Panc1 (cell line): ENCODE results near the gene HOXD3. TPM values are rescaled to one million over a fixed set of nuclear protein-coding genes. Genes with fewer than 3 reads are reported as not detected.

ENCODE experiments used
- ATAC-seq: fragments of 200-7000 bp; cut with Tn5 transposase; 2 replicates; pipeline ENCODE4 v1.9.1; 2020; ENCODE audit warnings: mild to moderate bottlenecking, moderate library complexity
- BruUV-seq: library from RNA; stranded (reverse); fragments of 400-500 nt; replicated peaks from 2 replicates; lab custom pipeline; 2021; lab: Mats Ljungman, UMichigan
- CTCF ChIA-PET: fragments of 300-600 bp; sonication (Branson Sonifier 250); formaldehyde crosslinking; loops from one replicate; lab custom pipeline; 2022; ENCODE audit warnings: antibody characterized with exemption; lab: Charles Lee
- POLR2A ChIA-PET: fragments of 300-600 bp; sonication (Branson Sonifier 250); formaldehyde crosslinking; loops from one replicate; lab custom pipeline; 2022; ENCODE audit warnings: antibody characterized with exemption; lab: Charles Lee
- DNase-seq: peaks from one replicate; pipeline ENCODE4 v3.0.0-alpha.2; 2010; ENCODE audit warnings: low read depth, low spot score
- H3K27ac ChIP-seq: 2 replicates; pipeline ENCODE4 v1.5.1; 2011; ENCODE audit warnings: mild to moderate bottlenecking, low read length, inconsistent platforms
- H3K27me3 ChIP-seq: fragments of 200-500 bp; sonication (Bioruptor generic); 2 replicates; pipeline ENCODE4 v1.6.0; 2014; ENCODE audit warnings: low read length, inconsistent platforms; ENCODE audit not compliant: control insufficient read depth, insufficient read depth
- H3K36me3 ChIP-seq: fragments of 200-500 bp; sonication (Bioruptor generic); 2 replicates; pipeline ENCODE4 v1.5.1; 2014; ENCODE audit warnings: inconsistent platforms, mild to moderate bottlenecking, low read length, moderate library complexity; ENCODE audit not compliant: control insufficient read depth, insufficient read depth
- H3K4me1 ChIP-seq: 2 replicates; pipeline ENCODE4 v1.5.1; 2011; ENCODE audit warnings: inconsistent platforms, mild to moderate bottlenecking, low read length, moderate library complexity; ENCODE audit not compliant: control insufficient read depth, insufficient read depth
- H3K4me3 ChIP-seq, 2 experiments: 2 replicates each; pipeline ENCODE4 v1.5.1; 2011 to 2012; ENCODE audit warnings: low read depth in 2 of 2, low read length in 2 of 2, mild to moderate bottlenecking in 2 of 2, inconsistent platforms in 1 of 2, moderate library complexity in 1 of 2
- H3K9me3 ChIP-seq: fragments of 200-500 bp; sonication (Bioruptor generic); 2 replicates; pipeline ENCODE4 v1.5.1; 2014; ENCODE audit warnings: low read depth, mild to moderate bottlenecking, inconsistent platforms, low read length, moderate library complexity; ENCODE audit not compliant: control insufficient read depth, insufficient read depth
- POLR2AphosphoS5 ChIP-seq: IDR thresholded peaks from 2 replicates; pipeline ENCODE4 v1.6.1; 2012; ENCODE audit warnings: mild to moderate bottlenecking, low read depth, low read length, moderate library complexity
- SIN3A ChIP-seq: IDR thresholded peaks from 2 replicates; pipeline ENCODE4 v1.6.1; 2012; ENCODE audit warnings: low read depth, mild to moderate bottlenecking, low read length, moderate library complexity, borderline replicate concordance; ENCODE audit not compliant: insufficient read depth
- TCF7L2 ChIP-seq: IDR thresholded peaks from 2 replicates; pipeline ENCODE4 v1.6.1; 2011; ENCODE audit warnings: mild to moderate bottlenecking, low read depth, low read length, inconsistent platforms
- in situ Hi-C: cut with HindIII; loops from 2 replicates; pipeline ENCODE4 v1.10.0; 2016; ENCODE audit warnings: low sequenced_read_pairs, low pct_unique_long_range_greater_than_20kb
- intact Hi-C: fragments of 100-400 bp; cut with micrococcal nuclease; formaldehyde crosslinking; loops from one replicate; pipeline ENCODE4 v1.10.0; 2022; ENCODE audit not compliant: unreplicated experiment
- total RNA-seq: library from RNA; stranded (reverse); gene quantifications from one replicate; pipeline ENCODE4 v1.2.1, GENCODE V29; 2021; ENCODE audit not compliant: unreplicated experiment
- TF ChIP-seq, protein P1 (sequence below): fragments of 450-650 bp; IDR thresholded peaks from 2 replicates; pipeline ENCODE4 v1.5.1; 2017; ENCODE audit warnings: mild to moderate bottlenecking
- TF ChIP-seq, protein P2 (sequence below), 2 experiments: IDR thresholded peaks; 2 replicates each; pipeline ENCODE4 v1.6.1; 2011 to 2012; ENCODE audit warnings: low read depth in 2 of 2, control low read depth in 1 of 2, low read length in 1 of 2, mild to moderate bottlenecking in 1 of 2, moderate library complexity in 1 of 2; ENCODE audit not compliant: insufficient read depth in 1 of 2

HOXD3 gene
- total RNA-seq, 1 experiment from 2014 or later = 1.8 TPM

DNA sequence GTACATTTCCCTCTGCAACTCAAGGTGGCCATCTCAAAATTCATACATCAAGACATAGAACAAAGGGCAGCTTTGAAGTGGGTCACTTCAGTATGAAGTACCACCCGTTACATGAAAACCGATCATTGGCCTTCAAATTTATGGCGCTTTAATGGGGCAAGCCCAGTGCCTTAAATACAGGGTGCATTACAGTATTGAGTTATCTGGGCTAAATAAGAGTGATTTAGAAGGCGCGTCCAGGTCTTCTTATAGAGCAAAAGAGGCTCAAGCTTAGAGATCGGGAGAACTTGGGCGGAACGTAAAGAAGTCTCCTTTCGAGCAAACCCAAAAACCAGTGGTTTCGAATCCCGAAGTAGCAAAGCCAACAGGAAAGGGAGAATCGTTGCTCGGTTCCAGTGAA, 7.1 kb downstream of the HOXD3 start:
- Histone ChIP-seq H3K36me3 (no peaks in the 10 kb centered on the region), H3K27ac (no peak overlapping the region), H3K4me1 (no peaks in the 10 kb centered on the region), H3K27me3 (no peaks in the 10 kb centered on the region), H3K4me3 (no peak overlapping the region), H3K9me3 (no peaks in the 10 kb centered on the region)
- POLR2A ChIA-PET = no interaction called here
- TF ChIP-seq SIN3A (no peak), TCF7L2 (no peak), POLR2AphosphoS5 (no peak)
- TF ChIP-seq, protein P1, sequence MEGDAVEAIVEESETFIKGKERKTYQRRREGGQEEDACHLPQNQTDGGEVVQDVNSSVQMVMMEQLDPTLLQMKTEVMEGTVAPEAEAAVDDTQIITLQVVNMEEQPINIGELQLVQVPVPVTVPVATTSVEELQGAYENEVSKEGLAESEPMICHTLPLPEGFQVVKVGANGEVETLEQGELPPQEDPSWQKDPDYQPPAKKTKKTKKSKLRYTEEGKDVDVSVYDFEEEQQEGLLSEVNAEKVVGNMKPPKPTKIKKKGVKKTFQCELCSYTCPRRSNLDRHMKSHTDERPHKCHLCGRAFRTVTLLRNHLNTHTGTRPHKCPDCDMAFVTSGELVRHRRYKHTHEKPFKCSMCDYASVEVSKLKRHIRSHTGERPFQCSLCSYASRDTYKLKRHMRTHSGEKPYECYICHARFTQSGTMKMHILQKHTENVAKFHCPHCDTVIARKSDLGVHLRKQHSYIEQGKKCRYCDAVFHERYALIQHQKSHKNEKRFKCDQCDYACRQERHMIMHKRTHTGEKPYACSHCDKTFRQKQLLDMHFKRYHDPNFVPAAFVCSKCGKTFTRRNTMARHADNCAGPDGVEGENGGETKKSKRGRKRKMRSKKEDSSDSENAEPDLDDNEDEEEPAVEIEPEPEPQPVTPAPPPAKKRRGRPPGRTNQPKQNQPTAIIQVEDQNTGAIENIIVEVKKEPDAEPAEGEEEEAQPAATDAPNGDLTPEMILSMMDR = no peak
- TF ChIP-seq, protein P2, sequence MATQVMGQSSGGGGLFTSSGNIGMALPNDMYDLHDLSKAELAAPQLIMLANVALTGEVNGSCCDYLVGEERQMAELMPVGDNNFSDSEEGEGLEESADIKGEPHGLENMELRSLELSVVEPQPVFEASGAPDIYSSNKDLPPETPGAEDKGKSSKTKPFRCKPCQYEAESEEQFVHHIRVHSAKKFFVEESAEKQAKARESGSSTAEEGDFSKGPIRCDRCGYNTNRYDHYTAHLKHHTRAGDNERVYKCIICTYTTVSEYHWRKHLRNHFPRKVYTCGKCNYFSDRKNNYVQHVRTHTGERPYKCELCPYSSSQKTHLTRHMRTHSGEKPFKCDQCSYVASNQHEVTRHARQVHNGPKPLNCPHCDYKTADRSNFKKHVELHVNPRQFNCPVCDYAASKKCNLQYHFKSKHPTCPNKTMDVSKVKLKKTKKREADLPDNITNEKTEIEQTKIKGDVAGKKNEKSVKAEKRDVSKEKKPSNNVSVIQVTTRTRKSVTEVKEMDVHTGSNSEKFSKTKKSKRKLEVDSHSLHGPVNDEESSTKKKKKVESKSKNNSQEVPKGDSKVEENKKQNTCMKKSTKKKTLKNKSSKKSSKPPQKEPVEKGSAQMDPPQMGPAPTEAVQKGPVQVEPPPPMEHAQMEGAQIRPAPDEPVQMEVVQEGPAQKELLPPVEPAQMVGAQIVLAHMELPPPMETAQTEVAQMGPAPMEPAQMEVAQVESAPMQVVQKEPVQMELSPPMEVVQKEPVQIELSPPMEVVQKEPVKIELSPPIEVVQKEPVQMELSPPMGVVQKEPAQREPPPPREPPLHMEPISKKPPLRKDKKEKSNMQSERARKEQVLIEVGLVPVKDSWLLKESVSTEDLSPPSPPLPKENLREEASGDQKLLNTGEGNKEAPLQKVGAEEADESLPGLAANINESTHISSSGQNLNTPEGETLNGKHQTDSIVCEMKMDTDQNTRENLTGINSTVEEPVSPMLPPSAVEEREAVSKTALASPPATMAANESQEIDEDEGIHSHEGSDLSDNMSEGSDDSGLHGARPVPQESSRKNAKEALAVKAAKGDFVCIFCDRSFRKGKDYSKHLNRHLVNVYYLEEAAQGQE (IDR thresholded peaks at IDR 0.05; ENCODE audit: insufficient read depth in 1 of 2, low read depth in 2 of 2, low read length in 1 of 2) = no peak
- in situ Hi-C loops (no loop called here), intact Hi-C loops (no loop called here)
- DNase-seq (no peak), ATAC-seq (no peak)
- no TSS peak for BruUV-seq
- CTCF ChIA-PET = no interaction called here

DNA sequence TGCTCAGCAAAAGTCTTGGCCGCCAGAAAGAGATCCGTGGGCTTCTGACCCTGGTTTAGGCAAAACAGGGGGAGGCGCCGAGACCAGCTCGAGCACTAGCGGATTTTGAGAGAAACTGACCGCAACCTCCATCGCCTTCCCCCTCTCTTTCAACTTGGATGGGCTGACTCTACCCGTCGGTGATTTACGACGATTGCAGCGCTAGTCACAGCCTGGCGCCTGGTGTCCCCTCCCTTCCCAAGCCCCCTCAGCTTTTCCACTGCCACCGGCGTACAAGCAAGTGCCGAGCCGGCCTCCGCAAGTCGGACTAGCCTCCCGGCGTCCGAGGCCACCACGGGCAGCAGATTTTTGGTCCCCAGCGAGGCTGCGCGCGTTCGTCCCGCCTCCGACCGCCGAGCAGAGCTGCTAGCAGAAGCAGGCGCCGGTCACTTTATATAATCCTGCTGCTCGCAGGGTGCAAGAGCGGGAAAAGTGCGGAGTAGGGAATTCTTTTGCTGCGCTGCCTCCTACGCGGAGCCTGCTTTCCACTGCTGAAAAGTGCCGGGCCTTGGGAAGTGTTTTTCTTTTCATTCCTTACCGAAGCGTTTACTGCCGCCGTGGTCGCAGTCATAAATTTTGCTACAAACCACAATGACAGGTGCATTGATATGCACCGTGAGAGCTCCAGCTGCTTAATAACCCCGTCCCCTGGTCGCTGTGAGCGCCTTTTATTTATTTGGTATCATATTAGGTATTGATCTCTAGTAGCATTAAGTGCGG, 7.7 kb downstream of the HOXD3 start:
- Histone ChIP-seq H3K27ac (no peak overlapping the region), H3K36me3 (no peaks in the 10 kb centered on the region), H3K9me3 (no peaks in the 10 kb centered on the region), H3K4me1 (no peaks in the 10 kb centered on the region), H3K4me3 (no peak overlapping the region), H3K27me3 (no peaks in the 10 kb centered on the region)
- POLR2A ChIA-PET = no interaction called here
- ATAC-seq = no peak
- CTCF ChIA-PET = no interaction called here
- intact Hi-C loops = no loop called here
- in situ Hi-C loops = no loop called here
- DNase-seq = no peak
- BruUV-seq = no TSS peak
- TF ChIP-seq POLR2AphosphoS5 (no peak), SIN3A (no peak), TCF7L2 (no peak)
- TF ChIP-seq, protein P1 = no peak
- TF ChIP-seq, protein P2 (IDR thresholded peaks at IDR 0.05; ENCODE audit: insufficient read depth in 1 of 2, low read depth in 2 of 2, low read length in 1 of 2) = no peak
